Occipital lobe (tissue), 3 donors: ENCODE results near the gene SNRPD2. TPM values are rescaled to one million over a fixed set of nuclear protein-coding genes. Genes with fewer than 3 reads are reported as not detected.

Experiments used
- DNase-seq: peaks from one replicate; lab custom pipeline; 2025; lab: John Stamatoyannopoulos, UW
- small RNA-seq: library from RNA; depleted of rRNA; stranded (forward); fragments of <200 nt; gene quantifications from one replicate; pipeline ENCODE3, GENCODE V24; 2014
- total RNA-seq: library from RNA; depleted of rRNA; stranded (reverse); fragments of >200 nt; gene quantifications from one replicate; pipeline ENCODE4 v1.2.3, GENCODE V29; 2014

The SNRPD2 gene
- total RNA-seq, 1 donor from 2014 or later = 108 TPM

DNA sequence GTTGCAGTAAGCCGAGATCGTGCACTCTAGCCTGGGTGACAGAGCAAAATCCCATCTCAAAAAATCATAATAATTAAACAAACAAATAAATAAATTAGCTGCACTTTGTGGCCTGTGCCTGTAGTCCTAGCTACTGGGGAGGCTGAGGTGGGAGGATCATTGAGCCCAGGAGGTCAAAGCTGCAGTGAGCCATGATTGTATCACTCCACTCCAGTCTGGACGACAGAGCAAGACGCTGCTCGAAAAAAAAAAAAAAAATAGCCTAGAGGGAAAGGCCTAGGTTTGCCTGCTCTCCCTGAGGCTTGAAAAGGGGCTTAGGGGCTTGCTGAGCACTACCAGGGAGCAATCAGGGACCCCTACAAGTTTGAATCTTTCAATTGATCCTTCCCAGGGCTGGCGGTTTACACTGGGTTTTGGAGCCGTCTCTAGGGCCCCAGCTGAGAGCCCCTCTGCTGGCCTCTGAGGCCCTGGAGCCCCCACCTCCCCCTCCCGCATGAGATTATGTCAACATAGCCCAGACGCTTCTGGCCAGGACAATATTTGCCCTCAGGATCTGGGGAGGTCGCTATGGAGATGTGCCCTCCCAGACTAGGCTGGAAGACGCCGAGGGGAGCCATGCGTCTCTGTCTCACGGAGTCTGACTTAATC lies 34.1 kb downstream of the SNRPD2 start:
- no peak for DNase-seq

DNA sequence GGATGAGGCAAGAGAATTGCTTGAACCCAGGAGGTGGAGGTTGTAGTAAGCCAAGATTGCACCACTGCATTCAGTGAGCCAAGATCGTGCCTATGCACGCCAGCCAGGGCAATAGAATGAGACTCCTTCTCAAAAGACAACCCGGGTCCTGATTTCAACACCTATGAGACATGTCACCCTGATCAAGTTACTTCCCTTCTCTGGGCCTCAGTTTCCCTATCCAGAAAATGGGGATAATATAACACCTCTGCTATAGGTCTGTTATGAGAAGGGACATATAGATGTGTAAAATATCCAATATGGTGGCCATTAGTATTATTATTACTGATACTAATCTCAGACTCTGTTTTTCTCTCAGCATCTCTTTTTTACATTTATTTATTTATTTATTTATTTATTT lies 36.7 kb downstream of the SNRPD2 start:
- DNase-seq = no peak

- no peak for DNase-seq
These were observed 38.1 kb downstream of the SNRPD2 start for GRCh38 chr19:45653634-45654033.

GRCh38 chr19:45650722-45651121 lies 41.0 kb downstream of the SNRPD2 start:
- no peak for DNase-seq

DNA sequence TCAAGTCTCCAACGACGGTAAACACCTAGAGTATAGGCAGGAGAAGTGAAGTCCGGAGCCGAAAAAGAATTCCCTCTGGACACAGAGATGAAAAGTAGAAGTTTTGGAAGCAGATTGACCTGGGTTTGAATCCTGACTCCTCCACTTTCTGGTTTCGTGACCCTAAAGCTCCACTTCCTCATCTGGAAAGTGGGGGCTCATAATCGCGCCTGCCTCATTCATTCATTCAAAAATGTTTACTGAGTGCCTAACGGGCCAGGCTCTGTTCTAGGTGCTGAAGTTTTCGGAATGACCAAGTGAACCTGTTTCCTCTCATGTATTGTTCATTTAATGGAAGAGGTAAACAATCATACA lies 45.4 kb downstream of the SNRPD2 start:
- no peak for DNase-seq

- DNase-seq = peak; percentile 96
These were observed 46.0 kb downstream of the SNRPD2 start for GRCh38 chr19:45645631-45646344.

DNA sequence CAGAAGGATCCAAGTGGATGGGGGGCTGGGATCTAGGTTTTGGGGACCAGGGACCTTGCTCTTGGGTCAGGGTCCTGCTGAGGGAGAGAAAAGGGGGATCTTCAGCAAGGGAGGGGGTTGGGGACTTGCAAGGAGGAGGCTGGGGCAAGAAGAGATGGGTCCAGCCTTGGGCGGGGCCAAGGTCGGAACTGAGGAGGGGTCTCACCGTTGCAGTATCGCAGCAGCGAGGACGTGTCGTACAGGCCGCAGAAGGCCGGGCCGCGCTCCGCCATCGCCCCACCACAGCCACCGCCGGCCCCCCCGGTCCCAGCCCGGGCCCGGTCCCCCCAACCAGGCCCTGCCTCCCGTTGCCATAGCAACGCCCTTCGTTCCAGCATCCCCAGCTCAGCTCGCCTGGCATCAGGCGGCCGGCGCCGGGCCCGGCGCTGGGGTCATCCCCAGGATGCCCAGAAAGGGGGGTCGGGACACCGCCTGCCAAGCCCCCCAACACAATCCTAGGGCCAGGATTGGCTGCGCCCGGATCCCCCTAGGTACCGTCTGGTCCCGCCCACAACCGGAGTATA lies 46.6 kb downstream of the SNRPD2 start:
- no peak for DNase-seq

DNA sequence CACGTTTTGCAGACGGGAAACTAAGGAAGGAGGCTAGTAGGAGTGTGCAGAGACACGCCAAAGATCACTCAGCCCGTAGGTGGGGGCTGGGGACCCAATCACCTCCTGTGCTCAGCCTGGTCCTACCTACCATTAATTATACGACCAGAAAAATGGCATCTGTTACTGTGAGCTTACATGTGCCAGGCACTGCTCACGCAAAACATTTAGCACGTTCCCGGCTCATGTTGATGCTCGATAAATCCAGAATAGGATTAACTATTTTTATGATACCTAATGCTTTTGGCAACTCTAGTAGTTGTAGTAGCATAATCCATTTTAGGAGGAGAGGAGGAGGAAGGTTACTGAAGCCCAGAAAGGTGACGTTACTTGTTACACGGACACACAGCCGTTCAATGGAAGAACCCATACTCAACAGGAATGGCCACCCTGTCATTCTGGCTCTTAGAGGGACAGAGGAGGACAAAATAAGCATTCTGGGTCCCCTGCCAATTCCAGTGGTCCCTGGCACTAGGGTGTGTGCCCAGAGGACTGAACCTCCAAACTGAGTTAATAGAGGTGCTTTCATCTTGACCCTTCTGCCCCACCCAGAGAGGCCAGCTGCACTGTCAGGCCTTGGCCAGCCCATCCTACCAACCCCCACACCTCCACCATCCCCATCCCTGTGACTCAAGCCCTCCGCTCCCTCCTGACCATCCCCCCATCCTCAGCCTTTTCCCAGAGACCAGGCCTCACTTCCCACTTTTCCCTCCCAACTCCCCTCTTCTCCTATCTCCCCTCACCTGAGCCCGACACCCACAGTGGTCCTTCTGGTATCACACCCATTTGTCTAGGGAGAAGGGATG lies 47.6 kb downstream of the SNRPD2 start:
- peak; percentile 15 for DNase-seq

DNA sequence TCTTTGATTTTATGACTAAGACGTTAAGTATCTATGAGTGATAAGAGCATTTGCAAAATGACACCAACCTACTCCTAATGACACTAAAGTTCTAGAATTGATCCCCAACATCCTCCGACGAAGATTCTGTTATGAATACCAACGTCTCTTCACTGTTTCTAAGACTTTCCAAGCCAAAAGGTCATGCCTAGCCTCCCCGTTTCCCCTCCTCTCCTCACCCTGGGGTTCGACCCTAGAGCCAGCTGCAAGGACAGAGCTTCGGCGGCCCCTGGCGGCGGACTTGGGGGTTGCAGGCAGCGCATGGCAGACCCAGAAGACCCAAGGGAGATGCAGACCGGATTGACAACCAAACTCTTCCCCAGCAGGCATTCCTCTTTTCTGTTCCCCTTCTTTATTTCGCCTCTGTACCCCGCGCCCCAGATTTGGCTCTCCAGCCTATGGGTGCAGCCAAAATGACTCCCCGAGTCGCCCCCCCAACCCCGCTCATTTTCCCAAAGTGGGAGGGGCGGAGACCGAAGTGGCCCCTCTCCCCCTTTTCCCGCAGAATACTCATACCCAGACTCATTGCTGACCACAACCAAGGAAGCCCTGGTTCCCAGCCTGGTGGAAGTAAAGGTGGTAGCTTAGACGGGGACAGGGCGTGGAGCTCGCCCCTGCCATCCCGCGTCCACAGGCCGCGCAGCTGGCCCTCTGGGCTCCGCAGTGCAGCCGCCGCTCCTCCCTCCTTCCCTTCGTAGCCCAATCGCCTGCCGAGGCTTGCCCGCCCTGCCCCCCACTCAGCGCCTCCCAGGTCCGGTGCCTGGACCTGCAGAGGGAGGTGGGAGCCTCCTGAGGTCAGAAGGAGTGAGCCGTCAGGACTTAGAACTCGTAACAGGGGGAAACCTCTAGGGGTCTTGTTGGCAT lies 48.5 kb downstream of the SNRPD2 start:
- DNase-seq = peak; percentile 79

DNA sequence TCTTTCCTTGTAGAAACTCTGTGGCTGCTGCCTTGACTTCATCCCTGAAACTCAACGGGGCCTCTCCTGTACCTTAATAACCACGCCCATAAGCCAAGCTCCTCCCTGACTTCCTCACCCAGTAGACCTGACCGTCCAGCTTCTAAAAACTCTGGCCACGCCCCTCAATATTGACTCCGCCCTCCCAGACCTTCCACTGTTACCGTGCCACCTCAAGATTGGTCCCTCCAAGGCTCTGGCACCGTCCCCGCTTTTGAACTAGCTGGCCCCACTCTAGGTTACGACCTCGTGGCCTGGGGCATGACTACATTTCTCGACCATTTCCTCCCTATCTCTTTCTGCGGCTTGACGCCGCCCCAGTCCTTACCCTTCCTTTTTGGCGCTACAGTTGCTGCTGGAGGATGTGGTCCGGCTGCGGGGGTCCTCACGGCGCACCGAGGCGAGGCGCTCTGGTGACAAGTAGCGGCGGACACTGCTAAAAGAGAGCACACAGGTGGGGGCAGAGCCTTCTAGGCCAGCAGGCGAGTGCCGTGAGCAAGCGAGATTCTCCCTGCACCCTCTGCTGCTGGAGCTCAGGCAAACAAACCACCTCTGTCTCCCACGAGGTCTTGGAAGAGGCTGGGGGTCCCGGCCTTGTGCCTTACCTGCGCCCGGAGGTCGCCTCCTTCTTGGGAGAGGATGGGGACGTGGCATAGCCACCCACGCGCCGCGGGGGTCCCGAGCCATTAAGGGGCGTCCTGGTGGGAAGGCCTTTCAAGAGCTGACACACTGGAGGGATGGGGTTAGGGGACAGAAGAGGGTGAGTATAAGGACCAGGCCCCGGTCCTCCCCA lies 50.3 kb downstream of the SNRPD2 start:
- peak; percentile 8 for DNase-seq

DNA sequence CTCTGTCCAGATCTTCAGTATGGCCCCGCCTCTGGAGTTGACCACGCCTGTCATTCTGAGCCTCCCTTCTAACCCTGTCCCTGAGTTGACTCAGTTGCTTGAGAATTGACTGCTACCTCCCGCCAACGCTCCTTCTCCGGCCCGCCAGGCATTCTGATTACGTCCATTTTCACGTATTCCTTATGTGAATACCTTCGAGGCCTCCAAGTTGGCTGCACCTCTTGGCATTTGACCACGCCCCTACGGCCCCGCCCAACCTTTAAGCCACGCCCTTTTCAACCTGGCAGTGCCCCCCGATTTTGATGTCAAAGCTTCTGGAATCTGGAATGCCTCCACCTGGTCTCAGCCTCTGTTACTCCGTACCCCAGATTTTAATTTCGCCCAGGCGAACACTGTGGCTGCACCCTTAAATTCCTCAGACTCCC lies 50.9 kb downstream of the SNRPD2 start:
- no peak for DNase-seq

DNA sequence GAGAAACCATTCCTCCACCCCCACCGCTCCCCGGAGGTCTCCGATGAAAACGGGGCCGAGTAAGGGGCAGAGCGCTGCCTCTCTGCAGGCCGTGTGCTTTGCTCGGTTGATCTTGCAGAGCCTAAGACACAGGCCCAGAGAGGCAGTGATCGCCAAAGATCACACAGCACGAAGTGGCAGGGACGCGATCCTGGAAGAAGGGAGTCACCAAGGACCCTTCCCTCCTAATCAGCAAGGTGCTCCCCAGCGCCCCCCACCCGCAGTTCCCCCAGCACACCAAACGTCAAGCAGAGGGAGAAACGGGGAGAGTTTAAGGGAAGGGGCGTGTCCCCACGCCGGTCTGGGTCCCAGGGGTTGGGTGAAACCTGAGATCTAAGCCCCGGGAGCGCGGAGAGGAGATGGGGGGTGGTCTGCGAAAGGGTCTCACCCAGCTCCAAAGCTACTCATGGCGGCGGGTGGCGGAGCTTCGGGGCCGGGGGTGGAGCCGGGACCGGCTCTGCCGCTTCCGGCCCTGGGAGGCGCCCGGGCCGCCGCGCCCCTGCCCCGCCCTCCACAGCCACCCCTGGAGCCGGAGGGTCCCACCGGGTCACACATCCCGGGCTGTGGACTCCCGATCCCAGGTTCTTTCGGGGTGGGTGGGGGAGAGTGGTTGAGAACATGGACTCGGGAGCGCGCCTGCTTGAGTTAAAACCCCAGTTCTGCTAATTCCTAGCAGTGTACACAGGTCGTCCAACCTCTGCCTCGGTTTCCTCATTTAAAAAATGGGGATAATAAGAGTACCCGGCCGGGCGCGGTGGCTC lies 52.6 kb downstream of the SNRPD2 start, which contains the start of gene EML2:
Gene EML2, minus strand, starts transcription at position 468 of the 800 bp plus-strand sequence. Its CDS starts 21 bp downstream, at position 447.
- DNase-seq = no peak

DNA sequence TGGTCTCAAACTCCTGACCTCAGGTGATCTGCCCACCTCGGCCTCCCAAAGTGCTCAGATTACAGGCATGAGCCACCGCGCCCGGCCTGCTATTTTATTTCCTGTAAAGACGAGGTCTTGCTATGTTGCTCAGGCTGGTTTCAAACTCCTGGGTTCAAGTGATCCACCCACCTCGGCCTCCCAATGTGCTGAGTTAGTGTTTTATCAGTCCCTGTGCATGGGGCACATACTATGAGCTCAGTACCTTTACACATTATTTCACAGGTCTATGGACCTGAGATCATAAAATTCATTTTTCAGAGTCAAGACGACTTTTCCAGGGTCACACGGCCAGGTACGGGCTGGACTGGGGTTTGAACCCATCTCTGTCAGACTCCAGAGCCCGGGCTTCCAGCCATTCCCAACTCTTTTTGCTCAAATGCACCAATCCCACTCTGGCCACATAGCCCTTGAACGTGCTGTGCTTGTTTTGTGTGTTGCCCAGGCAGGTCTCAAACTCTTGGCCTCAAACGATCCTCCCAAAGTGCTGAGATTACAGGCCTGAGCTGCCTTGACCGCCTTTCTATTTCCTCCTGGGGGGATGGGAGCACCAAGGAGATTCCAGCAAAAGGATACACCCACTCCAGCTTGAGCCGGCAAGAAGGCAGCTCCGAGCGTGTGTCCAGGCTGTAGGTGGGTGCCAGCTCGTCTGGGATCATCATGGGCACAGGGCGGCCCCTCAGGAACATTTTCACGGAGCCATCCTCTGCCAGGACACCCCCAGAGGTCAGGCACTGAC lies 53.7 kb downstream of the SNRPD2 start:
- DNase-seq = no peak

Small RNA genes within 50 kb of the gene (small RNA-seq; reads per million reads assigned to genes)
- gene MIR642A (not detected), gene RN7SL836P (0.46 reads per million, percentile 45 among the genes with 10 or more reads in this experiment)

Other genes with a start within 250 kb of the SNRPD2 start
- 2.2 TPM for gene FOSB, start 224.0 kb downstream of the SNRPD2 start, total RNA-seq
- gene RTN2, start 194.9 kb downstream of the SNRPD2 start, total RNA-seq = 56.8 TPM
- gene PPM1N, start 193.5 kb downstream of the SNRPD2 start, total RNA-seq = 0.47 TPM
- 8.4 TPM for gene VASP, start 184.5 kb downstream of the SNRPD2 start, total RNA-seq
- gene OPA3, start 107.2 kb downstream of the SNRPD2 start, total RNA-seq = 2.0 TPM
- gene GPR4, start 89.7 kb downstream of the SNRPD2 start, total RNA-seq = 0.16 TPM
- gene EML2, start 52.6 kb downstream of the SNRPD2 start, total RNA-seq = 15.8 TPM
- gene GIPR, start 23.7 kb downstream of the SNRPD2 start, total RNA-seq = not detected
- 8.0 TPM for gene QPCTL, start 713 bp upstream of the SNRPD2 start, total RNA-seq
- gene FBXO46, start 38.9 kb upstream of the SNRPD2 start, total RNA-seq = 11.4 TPM
- not detected for gene MEIOSIN, start 41.5 kb upstream of the SNRPD2 start, total RNA-seq
- 1.2 TPM for gene SIX5, start 77.3 kb upstream of the SNRPD2 start, total RNA-seq
- gene DMPK, start 90.5 kb upstream of the SNRPD2 start, total RNA-seq = 16.7 TPM
- 41.0 TPM for gene DMWD, start 100.9 kb upstream of the SNRPD2 start, total RNA-seq
- 0.16 TPM for gene RSPH6A, start 123.4 kb upstream of the SNRPD2 start, total RNA-seq
- gene SYMPK, start 171.2 kb upstream of the SNRPD2 start, total RNA-seq = 16.4 TPM
- gene FOXA3, start 172.4 kb upstream of the SNRPD2 start, total RNA-seq = not detected
- 32.1 TPM for gene IRF2BP1, start 194.2 kb upstream of the SNRPD2 start, total RNA-seq
- gene MYPOP, start 210.7 kb upstream of the SNRPD2 start, total RNA-seq = 0.78 TPM
- gene NANOS2, start 222.8 kb upstream of the SNRPD2 start, total RNA-seq = not detected